HG02759 (cell line): ENCODE measurements around the gene EDRF1.
"Not testable (repeated sequence)": the region's sequence is repeated elsewhere in the genome, so short reads cannot be mapped to it uniquely, and the experiment has no call there.

Experiments used
- ATAC-seq: cut with Tn5 transposase; IDR thresholded peaks from one replicate; pipeline ENCODE4 v1.9.1; 2021; ENCODE audit warnings: mild to moderate bottlenecking, moderate library complexity; ENCODE audit not compliant: unreplicated experiment

EDRF1 gene

GRCh38 chr10:125708971-125709503, 10.5 kb upstream of the EDRF1 start:
- ATAC-seq, result peak; percentile 67

GRCh38 chr10:125709553-125710474, 9.7 kb upstream of the EDRF1 start:
- no peak for ATAC-seq

- no peak for ATAC-seq
Measured at GRCh38 chr10:125711110-125711750, 8.3 kb upstream of the EDRF1 start.

- ATAC-seq, result not testable (repeated sequence)
Measured at GRCh38 chr10:125714728-125715127, 4.8 kb upstream of the EDRF1 start.

GRCh38 chr10:125720002-125720382, 483 bp downstream of the EDRF1 start:
- no peak for ATAC-seq

GRCh38 chr10:125721035-125721434, 1.5 kb downstream of the EDRF1 start:
- ATAC-seq, result peak; percentile 49

GRCh38 chr10:125722811-125723210, 3.3 kb downstream of the EDRF1 start:
- no peak for ATAC-seq

- no peak for ATAC-seq
Measured at GRCh38 chr10:125726914-125727313, 7.4 kb downstream of the EDRF1 start.

- no peak for ATAC-seq
Measured at GRCh38 chr10:125727436-125727835, 7.9 kb downstream of the EDRF1 start.

- no peak for ATAC-seq
Measured at GRCh38 chr10:125734148-125734547, 14.6 kb downstream of the EDRF1 start.

- no peak for ATAC-seq
Measured at GRCh38 chr10:125734823-125735222, 15.3 kb downstream of the EDRF1 start.

- no peak for ATAC-seq
Measured at GRCh38 chr10:125738206-125738605, 18.7 kb downstream of the EDRF1 start.

GRCh38 chr10:125739994-125740679, 20.6 kb downstream of the EDRF1 start:
- ATAC-seq, result no peak

- ATAC-seq, result no peak
Measured at GRCh38 chr10:125742465-125742864, 23.0 kb downstream of the EDRF1 start.

- no peak for ATAC-seq
Measured at GRCh38 chr10:125744909-125745308, 25.4 kb downstream of the EDRF1 start.

- ATAC-seq, result no peak
Measured at GRCh38 chr10:125747417-125747816, 27.9 kb downstream of the EDRF1 start.

GRCh38 chr10:125756196-125756595, 36.7 kb downstream of the EDRF1 start:
- no peak for ATAC-seq

- no peak for ATAC-seq
Measured at GRCh38 chr10:125756853-125757487, 37.5 kb downstream of the EDRF1 start.

GRCh38 chr10:125757742-125758141, 38.2 kb downstream of the EDRF1 start:
- no peak for ATAC-seq

- no peak for ATAC-seq
Measured at GRCh38 chr10:125761961-125762360, 42.5 kb downstream of the EDRF1 start.
